A549 (cell line): ENCODE data around the gene RGS6. TPM values are rescaled to one million over a fixed set of nuclear protein-coding genes. Genes with fewer than 3 reads are reported as not detected.

ENCODE experiments used
- ATAC-seq, 2 experiments: fragments of 200-7000 bp in 1 of 2; fragments of >200 bp in 1 of 2; cut with Nextera tagmentation in 1 of 2; cut with Tn5 transposase in 1 of 2; 3 replicates each; pipeline versions ENCODE4 v1.8.0 to v1.9.1; 2018 to 2020; ENCODE audit warnings: mild to moderate bottlenecking in 1 of 2, moderate library complexity in 1 of 2
- CTCF ChIA-PET: fragments of 300-600 bp; sonication (Branson Sonifier 250); formaldehyde crosslinking; extraction: SDS; loops from one replicate; lab custom pipeline; 2021; ENCODE audit warnings: antibody characterized with exemption, inconsistent platforms; lab: Yijun Ruan, JAX
- POLR2A ChIA-PET: fragments of 350-600 bp; formaldehyde crosslinking; extraction: SDS; loops from one replicate; lab custom pipeline; 2021; ENCODE audit warnings: antibody characterized with exemption, inconsistent platforms; lab: Yijun Ruan, JAX
- DNase-seq, 2 experiments: peaks; one replicate each; pipeline versions ENCODE4 v3.0.0 to v3.0.0-alpha.2; 2011 to 2016; ENCODE audit warnings: low read depth in 1 of 2, low spot score in 1 of 2
- FAIRE-seq: peaks from 2 replicates; lab custom pipeline; 2011; peaks lifted over from hg19 to GRCh38; lab: Jason Lieb, UNC
- H3K27ac ChIP-seq, 2 experiments: fragments of >200 bp; sonication (Bioruptor Twin); formaldehyde crosslinking; 3 replicates each; pipeline ENCODE4 v1.5.1; 2016 to 2017
- H3K4me1 ChIP-seq: fragments of >200 bp; sonication (Bioruptor Twin); formaldehyde crosslinking; 3 replicates; pipeline ENCODE4 v1.6.1; 2016
- H3K4me2 ChIP-seq: fragments of >200 bp; sonication (Bioruptor Twin); formaldehyde crosslinking; 3 replicates; pipeline ENCODE4 v1.6.1; 2016
- H3K4me3 ChIP-seq: fragments of >200 bp; sonication (Bioruptor Twin); formaldehyde crosslinking; 3 replicates; pipeline ENCODE4 v1.5.1; 2016
- H3K9me3 ChIP-seq: fragments of >200 bp; sonication (Bioruptor Twin); formaldehyde crosslinking; 3 replicates; pipeline ENCODE4 v1.6.1; 2016
- BHLHE40 ChIP-seq: IDR thresholded peaks from 2 replicates; pipeline ENCODE4 v1.6.1; 2012; ENCODE audit warnings: low read depth, low read length, inconsistent platforms
- CHD2 ChIP-seq: fragments of 150-350 bp; IDR thresholded peaks from 2 replicates; pipeline ENCODE4 v1.6.1; 2014; ENCODE audit warnings: low read length; ENCODE audit not compliant: partially characterized antibody
- EHF ChIP-seq: fragments of 250-450 bp; sonication (Bioruptor Pico); IDR thresholded peaks from 2 replicates; pipeline ENCODE4 v1.5.0; 2020; ENCODE audit warnings: mild to moderate bottlenecking
- EHMT2 ChIP-seq: fragments of 200-600 bp; sonication (generic); IDR thresholded peaks from 2 replicates; pipeline ENCODE4 v1.6.1; 2016; ENCODE audit warnings: antibody characterized with exemption, low read depth, mild to moderate bottlenecking, moderate library complexity
- FOSL2 ChIP-seq, 2 experiments: fragments of 450-650 bp in 1 of 2; fragments of >200 bp in 1 of 2; sonication (Bioruptor Twin) in 1 of 2; formaldehyde crosslinking; IDR thresholded peaks; 2 replicates each; pipeline versions ENCODE4 v1.5.0 to v1.6.1; 2016 to 2020; ENCODE audit warnings: mild to moderate bottlenecking in 1 of 2, moderate library complexity in 1 of 2
- FOXS1 ChIP-seq: fragments of 250-450 bp; sonication (Bioruptor Pico); IDR thresholded peaks from 2 replicates; pipeline ENCODE4 v1.5.0; 2020; ENCODE audit warnings: mild to moderate bottlenecking, moderate library complexity
- KDM5A ChIP-seq: fragments of 200-600 bp; sonication (generic); IDR thresholded peaks from 2 replicates; pipeline ENCODE4 v1.6.1; 2016; ENCODE audit warnings: antibody characterized with exemption, mild to moderate bottlenecking
- MYC ChIP-seq: IDR thresholded peaks from 2 replicates; pipeline ENCODE4 v1.6.1; 2012; ENCODE audit warnings: mild to moderate bottlenecking, inconsistent platforms, low read length, improper control_type of control experiment, borderline replicate concordance
- NFE2L2 ChIP-seq: fragments of 150-350 bp; conservative IDR thresholded peaks from 2 replicates; pipeline ENCODE4 v1.6.1; 2014; ENCODE audit warnings: low read length
- NPAS2 ChIP-seq: fragments of 250-450 bp; sonication (Bioruptor Pico); IDR thresholded peaks from 2 replicates; pipeline ENCODE4 v1.8.0; 2022; ENCODE audit warnings: mild to moderate bottlenecking, moderate library complexity, borderline replicate concordance
- POLR2AphosphoS2 ChIP-seq: conservative IDR thresholded peaks from 2 replicates; pipeline ENCODE4 v1.6.1; 2012; ENCODE audit warnings: low read length, improper control_type of control experiment, inconsistent platforms
- RAD21 ChIP-seq, 2 experiments: fragments of >200 bp in 1 of 2; sonication (Bioruptor Twin) in 1 of 2; formaldehyde crosslinking in 1 of 2; IDR thresholded peaks in 1 of 2; conservative IDR thresholded peaks in 1 of 2; 2 replicates in 1 of 2; 3 replicates in 1 of 2; pipeline ENCODE4 v1.6.1; 2012 to 2018; ENCODE audit warnings: inconsistent platforms in 1 of 2
- RARB ChIP-seq: fragments of 250-450 bp; sonication (Bioruptor Pico); IDR thresholded peaks from 2 replicates; pipeline ENCODE4 v1.8.0; 2021; ENCODE audit warnings: mild to moderate bottlenecking, moderate library complexity
- RCOR1 ChIP-seq: fragments of 150-350 bp; IDR thresholded peaks from 2 replicates; pipeline ENCODE4 v1.6.1; 2014; ENCODE audit warnings: antibody characterized with exemption, low read length, low read depth
- RNF2 ChIP-seq: fragments of 200-600 bp; sonication (generic); IDR thresholded peaks from 2 replicates; pipeline ENCODE4 v1.6.1; 2016; ENCODE audit warnings: low read depth, mild to moderate bottlenecking, antibody characterized with exemption, moderate library complexity, borderline replicate concordance
- SMC3 ChIP-seq: fragments of >200 bp; sonication (Bioruptor Twin); formaldehyde crosslinking; IDR thresholded peaks from 3 replicates; pipeline ENCODE4 v1.6.1; 2018; ENCODE audit warnings: inconsistent platforms
- ZC3H11A ChIP-seq: fragments of 450-650 bp; IDR thresholded peaks from 2 replicates; pipeline ENCODE4 v1.6.1; 2014; ENCODE audit warnings: antibody characterized with exemption, mild to moderate bottlenecking
- ZFP36 ChIP-seq: fragments of 450-650 bp; IDR thresholded peaks from 2 replicates; pipeline ENCODE4 v1.6.1; 2014; ENCODE audit warnings: borderline replicate concordance; ENCODE audit not compliant: partially characterized antibody
- ZNF302 ChIP-seq: fragments of 250-450 bp; sonication (Bioruptor Pico); IDR thresholded peaks from 2 replicates; pipeline ENCODE4 v1.9.0; 2021; ENCODE audit warnings: inconsistent platforms, mild to moderate bottlenecking, moderate library complexity
- ZSCAN20 ChIP-seq: fragments of 250-450 bp; sonication (Bioruptor Pico); IDR thresholded peaks from 2 replicates; pipeline ENCODE4 v1.8.0; 2022; ENCODE audit warnings: mild to moderate bottlenecking, moderate library complexity
- WGBS: methylation state at CpG from one replicate; pipeline ENCODE4 v1.1.6; 2017; ENCODE audit errors: missing lambda C conversion rate; 5-methylcytosine and 5-hydroxymethylcytosine counted together
- polyA plus RNA-seq, 4 experiments: library from polyadenylated mRNA; depleted of rRNA in 3 of 4; stranded (reverse); fragments of >200 nt; fragmentation: RNase III in 1 of 4; extraction: RNeasy Plus Mini Kit Qiagen cat#74134 plus additional on column Dnase treatment in 1 of 4; gene quantifications; 2 replicates in 3 of 4; 3 replicates in 1 of 4; pipeline ENCODE4 v1.2.3, GENCODE V29; 2011 to 2017
- TF ChIP-seq, protein P1 (sequence below): fragments of 200-600 bp; sonication (generic); IDR thresholded peaks from 2 replicates; pipeline ENCODE4 v1.6.1; 2016; ENCODE audit warnings: antibody characterized with exemption, mild to moderate bottlenecking, moderate library complexity
- TF ChIP-seq, protein P2 (sequence below): IDR thresholded peaks from 2 replicates; pipeline ENCODE4 v1.6.1; 2012; ENCODE audit warnings: low read depth, borderline replicate concordance
- TF ChIP-seq, protein P3 (sequence below): IDR thresholded peaks from 2 replicates; pipeline ENCODE4 v1.6.1; 2012
- TF ChIP-seq, protein P4 (sequence below): fragments of 450-650 bp; IDR thresholded peaks from 2 replicates; pipeline ENCODE4 v1.6.1; 2014; ENCODE audit warnings: antibody characterized with exemption

RGS6 gene
- polyA plus RNA-seq, 2 of the 4 experiments (the other 2 are of a cell fraction): not detected

DNA sequence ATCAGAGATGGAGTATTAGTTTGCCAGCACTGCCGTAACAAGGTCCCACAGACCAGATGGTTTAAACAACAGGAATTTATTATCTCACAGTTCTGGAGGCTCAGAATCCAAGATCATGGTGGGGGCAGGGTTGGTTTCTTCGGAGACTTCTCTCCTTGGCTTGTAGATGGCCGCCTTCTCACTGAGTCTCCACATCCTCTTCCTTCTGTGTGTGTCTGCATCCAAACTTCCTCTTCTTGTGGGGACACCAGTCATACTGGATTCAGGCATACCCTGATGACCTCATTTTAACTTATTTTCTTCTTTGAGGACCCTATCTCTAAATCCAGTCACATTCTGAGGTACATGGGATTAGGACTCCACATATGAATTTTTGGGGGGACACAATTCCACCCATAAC, 455.5 kb downstream of the RGS6 start:
- POLR2A ChIA-PET: no interaction called here
- H3K4me3 ChIP-seq: no peak overlapping the region
- H3K4me1 ChIP-seq: no peaks in the 10 kb centered on the region
- FAIRE-seq (no peak), DNase-seq (no peak)
- no peak overlapping the region for H3K27ac ChIP-seq
- TF ChIP-seq POLR2AphosphoS2: no peak
- TF ChIP-seq ZFP36: no peak
- no peak for TF ChIP-seq RARB (CRISPR knock-in tag)
- TF ChIP-seq FOSL2 (IDR thresholded peaks at IDR 0.05): no peak
- TF ChIP-seq FOSL2 (CRISPR knock-in tag; IDR thresholded peaks at IDR 0.05): no peak
- no peak for TF ChIP-seq RAD21 (conservative IDR thresholded peaks at IDR 0.05 in 1 of 2, IDR thresholded peaks at IDR 0.05 in 1 of 2)
- TF ChIP-seq RCOR1: no peak
- no peak for TF ChIP-seq ZC3H11A
- TF ChIP-seq FOXS1 (CRISPR knock-in tag): no peak
- TF ChIP-seq, all 56 proteins: peak for 0
- ATAC-seq: no peak
- CTCF ChIA-PET: no interaction called here
- Histone ChIP-seq H3K4me2 (no peak overlapping the region), H3K9me3 (no peaks in the 10 kb centered on the region)
- 19% methylated on average over 3 of the region's 3 CpGs for WGBS

DNA sequence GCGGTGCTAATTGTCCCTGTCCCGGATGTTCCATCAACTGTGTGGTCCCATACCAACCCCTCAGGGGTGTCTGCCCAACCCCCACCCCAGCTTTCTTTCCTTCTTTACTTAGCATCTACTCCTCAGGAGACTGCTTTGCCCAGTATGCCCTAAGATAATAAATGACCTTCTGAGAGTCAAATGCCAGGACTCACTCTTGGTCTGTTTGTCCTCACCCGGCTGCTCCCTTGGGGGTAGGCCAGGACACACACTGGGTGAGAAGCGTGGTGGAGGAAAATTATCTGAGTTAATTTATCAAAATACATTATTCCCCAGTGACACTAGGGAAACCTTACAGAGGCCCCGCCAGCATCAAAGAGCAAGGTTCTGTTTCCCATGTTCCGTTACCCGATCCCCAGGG, 457.0 kb downstream of the RGS6 start:
- no peak for DNase-seq
- TF ChIP-seq BHLHE40 (no peak), RNF2 (no peak), MYC (no peak), ZSCAN20 (CRISPR knock-in tag) (no peak), RCOR1 (no peak), KDM5A (no peak), RARB (CRISPR knock-in tag) (no peak), ZNF302 (no peak), SMC3 (no peak), NPAS2 (CRISPR knock-in tag) (no peak), NFE2L2 (no peak), EHF (no peak), CHD2 (no peak), RAD21 (conservative IDR thresholded peaks at IDR 0.05 in 1 of 2, IDR thresholded peaks at IDR 0.05 in 1 of 2) (no peak), ZFP36 (no peak), EHMT2 (no peak)
- TF ChIP-seq, protein P1, sequence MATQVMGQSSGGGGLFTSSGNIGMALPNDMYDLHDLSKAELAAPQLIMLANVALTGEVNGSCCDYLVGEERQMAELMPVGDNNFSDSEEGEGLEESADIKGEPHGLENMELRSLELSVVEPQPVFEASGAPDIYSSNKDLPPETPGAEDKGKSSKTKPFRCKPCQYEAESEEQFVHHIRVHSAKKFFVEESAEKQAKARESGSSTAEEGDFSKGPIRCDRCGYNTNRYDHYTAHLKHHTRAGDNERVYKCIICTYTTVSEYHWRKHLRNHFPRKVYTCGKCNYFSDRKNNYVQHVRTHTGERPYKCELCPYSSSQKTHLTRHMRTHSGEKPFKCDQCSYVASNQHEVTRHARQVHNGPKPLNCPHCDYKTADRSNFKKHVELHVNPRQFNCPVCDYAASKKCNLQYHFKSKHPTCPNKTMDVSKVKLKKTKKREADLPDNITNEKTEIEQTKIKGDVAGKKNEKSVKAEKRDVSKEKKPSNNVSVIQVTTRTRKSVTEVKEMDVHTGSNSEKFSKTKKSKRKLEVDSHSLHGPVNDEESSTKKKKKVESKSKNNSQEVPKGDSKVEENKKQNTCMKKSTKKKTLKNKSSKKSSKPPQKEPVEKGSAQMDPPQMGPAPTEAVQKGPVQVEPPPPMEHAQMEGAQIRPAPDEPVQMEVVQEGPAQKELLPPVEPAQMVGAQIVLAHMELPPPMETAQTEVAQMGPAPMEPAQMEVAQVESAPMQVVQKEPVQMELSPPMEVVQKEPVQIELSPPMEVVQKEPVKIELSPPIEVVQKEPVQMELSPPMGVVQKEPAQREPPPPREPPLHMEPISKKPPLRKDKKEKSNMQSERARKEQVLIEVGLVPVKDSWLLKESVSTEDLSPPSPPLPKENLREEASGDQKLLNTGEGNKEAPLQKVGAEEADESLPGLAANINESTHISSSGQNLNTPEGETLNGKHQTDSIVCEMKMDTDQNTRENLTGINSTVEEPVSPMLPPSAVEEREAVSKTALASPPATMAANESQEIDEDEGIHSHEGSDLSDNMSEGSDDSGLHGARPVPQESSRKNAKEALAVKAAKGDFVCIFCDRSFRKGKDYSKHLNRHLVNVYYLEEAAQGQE: no peak
- TF ChIP-seq, protein P2, sequence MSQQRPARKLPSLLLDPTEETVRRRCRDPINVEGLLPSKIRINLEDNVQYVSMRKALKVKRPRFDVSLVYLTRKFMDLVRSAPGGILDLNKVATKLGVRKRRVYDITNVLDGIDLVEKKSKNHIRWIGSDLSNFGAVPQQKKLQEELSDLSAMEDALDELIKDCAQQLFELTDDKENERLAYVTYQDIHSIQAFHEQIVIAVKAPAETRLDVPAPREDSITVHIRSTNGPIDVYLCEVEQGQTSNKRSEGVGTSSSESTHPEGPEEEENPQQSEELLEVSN: no peak
- TF ChIP-seq, protein P3, sequence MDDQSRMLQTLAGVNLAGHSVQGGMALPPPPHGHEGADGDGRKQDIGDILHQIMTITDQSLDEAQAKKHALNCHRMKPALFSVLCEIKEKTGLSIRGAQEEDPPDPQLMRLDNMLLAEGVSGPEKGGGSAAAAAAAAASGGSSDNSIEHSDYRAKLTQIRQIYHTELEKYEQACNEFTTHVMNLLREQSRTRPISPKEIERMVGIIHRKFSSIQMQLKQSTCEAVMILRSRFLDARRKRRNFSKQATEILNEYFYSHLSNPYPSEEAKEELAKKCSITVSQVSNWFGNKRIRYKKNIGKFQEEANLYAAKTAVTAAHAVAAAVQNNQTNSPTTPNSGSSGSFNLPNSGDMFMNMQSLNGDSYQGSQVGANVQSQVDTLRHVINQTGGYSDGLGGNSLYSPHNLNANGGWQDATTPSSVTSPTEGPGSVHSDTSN: no peak
- TF ChIP-seq, protein P4, sequence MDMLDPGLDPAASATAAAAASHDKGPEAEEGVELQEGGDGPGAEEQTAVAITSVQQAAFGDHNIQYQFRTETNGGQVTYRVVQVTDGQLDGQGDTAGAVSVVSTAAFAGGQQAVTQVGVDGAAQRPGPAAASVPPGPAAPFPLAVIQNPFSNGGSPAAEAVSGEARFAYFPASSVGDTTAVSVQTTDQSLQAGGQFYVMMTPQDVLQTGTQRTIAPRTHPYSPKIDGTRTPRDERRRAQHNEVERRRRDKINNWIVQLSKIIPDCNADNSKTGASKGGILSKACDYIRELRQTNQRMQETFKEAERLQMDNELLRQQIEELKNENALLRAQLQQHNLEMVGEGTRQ: no peak
- no peak for ATAC-seq
- no peak overlapping the region for H3K4me2 ChIP-seq
- H3K9me3 ChIP-seq: no peaks in the 10 kb centered on the region
- ChIA-PET POLR2A (no interaction called here), CTCF (interaction anchor here (0.6 kb wide), 1 partner anchor 39 kb away, joined by 3 read pairs; no protein-coding TSS in a partner anchor)
- H3K27ac ChIP-seq: no peak overlapping the region
- no peaks in the 10 kb centered on the region for H3K4me1 ChIP-seq
- no peak for FAIRE-seq
- H3K4me3 ChIP-seq: no peak overlapping the region
- 37% methylated on average over 7 of the region's 7 CpGs for WGBS
